SJSA1 (cell line): ENCODE data around the gene APCDD1. TPM values are rescaled to one million over a fixed set of nuclear protein-coding genes. Genes with fewer than 3 reads are reported as not detected.
"Not testable (repeated sequence)": the region's sequence is repeated elsewhere in the genome, so short reads cannot be mapped to it uniquely, and the experiment has no call there.

Experiments used
- DNase-seq, 2 experiments: peaks; one replicate each; pipeline ENCODE4 v3.0.0-alpha.2; 2015 to 2020; ENCODE audit warnings: low spot score in 2 of 2, low read depth in 1 of 2
- H3K27ac ChIP-seq: fragments of 250-450 bp; sonication (Bioruptor Pico); 2 replicates; pipeline ENCODE4 v1.5.1; 2020; ENCODE audit warnings: mild to moderate bottlenecking, moderate library complexity
- H3K27me3 ChIP-seq: fragments of 250-450 bp; sonication (Bioruptor Pico); replicated peaks from 2 replicates; pipeline ENCODE4 v1.5.1; 2020; ENCODE audit warnings: mild to moderate bottlenecking, moderate library complexity
- H3K36me3 ChIP-seq: fragments of 250-450 bp; sonication (Bioruptor Pico); 2 replicates; pipeline ENCODE4 v1.5.1; 2020; ENCODE audit warnings: mild to moderate bottlenecking
- H3K4me1 ChIP-seq: fragments of 250-450 bp; sonication (Bioruptor Pico); replicated peaks from 2 replicates; pipeline ENCODE4 v1.6.1; 2021; ENCODE audit warnings: mild to moderate bottlenecking
- H3K4me3 ChIP-seq: fragments of 250-450 bp; sonication (Bioruptor Pico); 2 replicates; pipeline ENCODE4 v1.5.1; 2020; ENCODE audit warnings: mild to moderate bottlenecking
- H3K9me3 ChIP-seq: fragments of 250-450 bp; sonication (Bioruptor Pico); replicated peaks from 2 replicates; pipeline ENCODE4 v1.5.1; 2020; ENCODE audit warnings: mild to moderate bottlenecking
- total RNA-seq: library from RNA; depleted of rRNA; stranded (reverse); fragments of >200 nt; shearing (Covaris generic); gene quantifications from 2 replicates; pipeline ENCODE4 v1.2.3, GENCODE V29; 2014

Gene APCDD1
- total RNA-seq, 1 experiment from 2014 or later: not detected

GRCh38 chr18:10500038-10500437 lies 45.6 kb downstream of the APCDD1 start:
- Histone ChIP-seq H3K27me3 (no peaks in the 10 kb centered on the region), H3K9me3 (no peaks in the 10 kb centered on the region), H3K4me3 (no peak overlapping the region), H3K4me1 (no peaks in the 10 kb centered on the region), H3K36me3 (no peaks in the 10 kb centered on the region), H3K27ac (no peak overlapping the region)
- no peak for DNase-seq

GRCh38 chr18:10504723-10505122 lies 50.3 kb downstream of the APCDD1 start:
- H3K36me3 ChIP-seq: no peaks in the 10 kb centered on the region
- no peak overlapping the region for H3K27ac ChIP-seq
- H3K27me3 ChIP-seq: no peaks in the 10 kb centered on the region
- no peak for DNase-seq
- no peaks in the 10 kb centered on the region; the same call in 1 of the 2 replicates for H3K9me3 ChIP-seq
- no peak overlapping the region for H3K4me3 ChIP-seq
- no peaks in the 10 kb centered on the region for H3K4me1 ChIP-seq

GRCh38 chr18:10505892-10506291 lies 51.5 kb downstream of the APCDD1 start:
- not testable (repeated sequence) for H3K4me3 ChIP-seq, H3K4me1 ChIP-seq, H3K27me3 ChIP-seq, H3K36me3 ChIP-seq, H3K27ac ChIP-seq, DNase-seq, H3K9me3 ChIP-seq

GRCh38 chr18:10508591-10508990 lies 54.2 kb downstream of the APCDD1 start:
- Histone ChIP-seq H3K36me3 (no peaks in the 10 kb centered on the region), H3K27ac (no peak overlapping the region), H3K9me3 (no peaks in the 10 kb centered on the region; the same call in 1 of the 2 replicates), H3K4me3 (no peak overlapping the region), H3K4me1 (no peaks in the 10 kb centered on the region), H3K27me3 (peaks cover 3% of the 10 kb centered on the region)
- no peak for DNase-seq

GRCh38 chr18:10511236-10511635 lies 56.8 kb downstream of the APCDD1 start:
- H3K36me3 ChIP-seq: no peaks in the 10 kb centered on the region
- H3K4me3 ChIP-seq: no peak overlapping the region
- no peaks in the 10 kb centered on the region; the same call in 1 of the 2 replicates for H3K9me3 ChIP-seq
- H3K27ac ChIP-seq: no peak overlapping the region
- DNase-seq: no peak
- peaks cover 3% of the 10 kb centered on the region for H3K27me3 ChIP-seq
- H3K4me1 ChIP-seq: no peaks in the 10 kb centered on the region

GRCh38 chr18:10514082-10514481 lies 59.6 kb downstream of the APCDD1 start:
- no peak for DNase-seq
- H3K36me3 ChIP-seq: no peaks in the 10 kb centered on the region
- H3K27ac ChIP-seq: no peak overlapping the region
- peaks cover 3% of the 10 kb centered on the region for H3K27me3 ChIP-seq
- no peak overlapping the region for H3K4me3 ChIP-seq
- H3K9me3 ChIP-seq: no peaks in the 10 kb centered on the region
- no peaks in the 10 kb centered on the region for H3K4me1 ChIP-seq

GRCh38 chr18:10514601-10515000 lies 60.2 kb downstream of the APCDD1 start:
- no peaks in the 10 kb centered on the region for H3K9me3 ChIP-seq

GRCh38 chr18:10515456-10515855 lies 61.0 kb downstream of the APCDD1 start:
- Histone ChIP-seq H3K27me3 (peaks cover 3% of the 10 kb centered on the region), H3K4me1 (peaks cover 8% of the 10 kb centered on the region), H3K36me3 (no peaks in the 10 kb centered on the region), H3K9me3 (no peaks in the 10 kb centered on the region), H3K4me3 (no peak overlapping the region), H3K27ac (no peak overlapping the region)
- DNase-seq: no peak

More at GRCh38 chr18:10514601-10515000, 60.2 kb downstream of the APCDD1 start:
- peaks cover 5% of the 10 kb centered on the region for H3K4me1 ChIP-seq
- no peak overlapping the region for H3K4me3 ChIP-seq
- no peak overlapping the region for H3K27ac ChIP-seq
- H3K36me3 ChIP-seq: no peaks in the 10 kb centered on the region
- no peak for DNase-seq
- peaks cover 3% of the 10 kb centered on the region for H3K27me3 ChIP-seq

GRCh38 chr18:10516078-10516477 lies 61.6 kb downstream of the APCDD1 start:
- no peak for DNase-seq
- H3K36me3 ChIP-seq: no peaks in the 10 kb centered on the region
- H3K4me1 ChIP-seq: peaks cover 8% of the 10 kb centered on the region
- peaks cover 3% of the 10 kb centered on the region for H3K27me3 ChIP-seq
- no peaks in the 10 kb centered on the region for H3K9me3 ChIP-seq
- no peak overlapping the region for H3K4me3 ChIP-seq
- no peak overlapping the region for H3K27ac ChIP-seq

GRCh38 chr18:10518595-10519255 lies 64.3 kb downstream of the APCDD1 start:
- H3K27ac ChIP-seq: no peak overlapping the region
- no peak for DNase-seq
- H3K27me3 ChIP-seq: no peaks in the 10 kb centered on the region; the same call in 1 of the 2 replicates
- peaks cover 8% of the 10 kb centered on the region for H3K4me1 ChIP-seq
- H3K9me3 ChIP-seq: no peaks in the 10 kb centered on the region
- H3K36me3 ChIP-seq: no peaks in the 10 kb centered on the region
- H3K4me3 ChIP-seq: no peak overlapping the region

- H3K4me1 ChIP-seq: peaks cover 8% of the 10 kb centered on the region
- no peak overlapping the region for H3K4me3 ChIP-seq
- H3K27me3 ChIP-seq: no peaks in the 10 kb centered on the region; the same call in 1 of the 2 replicates
- no peaks in the 10 kb centered on the region for H3K36me3 ChIP-seq
- no peak overlapping the region for H3K27ac ChIP-seq
- no peak for DNase-seq
- no peaks in the 10 kb centered on the region for H3K9me3 ChIP-seq
These were observed 64.9 kb downstream of the APCDD1 start for GRCh38 chr18:10519366-10519765.

- Histone ChIP-seq H3K36me3 (no peaks in the 10 kb centered on the region), H3K9me3 (no peaks in the 10 kb centered on the region), H3K27me3 (no peaks in the 10 kb centered on the region; the same call in 1 of the 2 replicates), H3K4me3 (no peak overlapping the region), H3K4me1 (peaks cover 8% of the 10 kb centered on the region), H3K27ac (no peak overlapping the region)
- peak; percentile 64 to 83 for DNase-seq
These were observed 65.8 kb downstream of the APCDD1 start for GRCh38 chr18:10519999-10520935.

GRCh38 chr18:10521566-10521965 lies 67.1 kb downstream of the APCDD1 start:
- no peak for DNase-seq
- H3K4me3 ChIP-seq: no peak overlapping the region
- H3K27ac ChIP-seq: no peak overlapping the region
- peaks cover 4% of the 10 kb centered on the region; the same call in 1 of the 2 replicates for H3K36me3 ChIP-seq
- no peaks in the 10 kb centered on the region; the same call in 1 of the 2 replicates for H3K27me3 ChIP-seq
- no peaks in the 10 kb centered on the region for H3K9me3 ChIP-seq
- H3K4me1 ChIP-seq: peaks cover 12% of the 10 kb centered on the region

GRCh38 chr18:10522574-10522973 lies 68.1 kb downstream of the APCDD1 start:
- Histone ChIP-seq H3K9me3 (no peaks in the 10 kb centered on the region), H3K36me3 (peaks cover 4% of the 10 kb centered on the region; the same call in 1 of the 2 replicates), H3K27me3 (no peaks in the 10 kb centered on the region; the same call in 1 of the 2 replicates), H3K4me1 (peaks cover 15% of the 10 kb centered on the region), H3K4me3 (no peak overlapping the region), H3K27ac (no peak overlapping the region)
- no peak for DNase-seq
